Tibial artery (tissue), 4 donors: Measurements from ENCODE around the gene DUS2.

Source experiments
- DNase-seq, 2 donors: peaks; one replicate each; pipeline ENCODE4 v3.0.0-alpha.2; 2019
- H3K27ac ChIP-seq, 2 donors: fragments of 200-600 bp; sonication (generic) in 1 of 2; 1 replicate in 1 of 2; 2 replicates in 1 of 2; pipeline ENCODE4 v1.5.1; 2018 to 2019; ENCODE audit warnings: mild to moderate bottlenecking in 1 of 2
- H3K27me3 ChIP-seq, 2 donors: fragments of 200-600 bp; sonication (generic) in 1 of 2; one replicate each; pipeline versions ENCODE4 v1.5.1 to v1.6.0; 2016 to 2019
- H3K36me3 ChIP-seq, 3 donors: fragments of 200-600 bp; sonication (generic) in 2 of 3; one replicate each; pipeline ENCODE4 v1.5.1; 2016 to 2019; ENCODE audit warnings: mild to moderate bottlenecking in 2 of 3
- H3K4me1 ChIP-seq, 4 donors: fragments of 200-600 bp; sonication (generic) in 2 of 4; 1 replicate in 3 of 4; 2 replicates in 1 of 4; pipeline ENCODE4 v1.5.1; 2016 to 2019
- H3K4me3 ChIP-seq, 2 donors: fragments of 200-600 bp; sonication (generic) in 1 of 2; 1 replicate in 1 of 2; 2 replicates in 1 of 2; pipeline ENCODE4 v1.5.1; 2018 to 2019; ENCODE audit warnings: mild to moderate bottlenecking in 2 of 2
- H3K9me3 ChIP-seq, 3 donors: fragments of 200-600 bp; sonication (generic) in 1 of 3; one replicate each; pipeline ENCODE4 v1.5.1; 2016 to 2019
- intact Hi-C: fragments of 100-400 bp; cut with DNase I; formaldehyde crosslinking; loops from one replicate; pipeline ENCODE4 v1.15.0; 2023; ENCODE audit warnings: low total_unique reads
- TF ChIP-seq, protein P1 (sequence below), 2 experiments: fragments of 200-600 bp in 1 of 2; fragments of 450-650 bp in 1 of 2; IDR thresholded peaks; one replicate each; pipeline ENCODE4 v1.5.1; 2017 to 2019; ENCODE audit warnings: antibody characterized with exemption in 2 of 2, mild to moderate bottlenecking in 1 of 2, moderate library complexity in 1 of 2

Gene DUS2

DNA sequence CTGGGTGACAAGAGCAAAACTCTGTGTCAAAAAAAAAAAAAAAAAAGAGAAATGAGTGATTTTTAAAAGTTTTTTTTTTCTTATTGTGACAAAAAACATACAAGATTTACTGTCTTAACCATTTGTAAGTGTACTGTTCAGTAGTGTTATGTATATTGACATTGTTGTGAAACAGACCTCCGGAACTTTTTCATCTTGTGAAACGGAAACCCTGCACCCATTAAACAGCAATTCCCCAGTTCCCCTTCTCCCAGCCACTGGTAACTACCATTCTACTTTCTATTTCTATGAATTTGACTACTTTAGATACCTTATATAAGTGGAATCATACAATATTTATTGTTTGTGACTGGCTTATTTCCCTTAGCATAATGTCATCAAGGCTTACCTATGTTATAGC, 18.7 kb downstream of the DUS2 start:
- H3K4me1 ChIP-seq: no peaks in the 10 kb centered on the region
- no peaks in the 10 kb centered on the region for H3K27me3 ChIP-seq
- DNase-seq: no peak
- peaks cover 4 to 18% (median 7%) of the 10 kb centered on the region in 3 donors for H3K36me3 ChIP-seq
- TF ChIP-seq, protein P1, sequence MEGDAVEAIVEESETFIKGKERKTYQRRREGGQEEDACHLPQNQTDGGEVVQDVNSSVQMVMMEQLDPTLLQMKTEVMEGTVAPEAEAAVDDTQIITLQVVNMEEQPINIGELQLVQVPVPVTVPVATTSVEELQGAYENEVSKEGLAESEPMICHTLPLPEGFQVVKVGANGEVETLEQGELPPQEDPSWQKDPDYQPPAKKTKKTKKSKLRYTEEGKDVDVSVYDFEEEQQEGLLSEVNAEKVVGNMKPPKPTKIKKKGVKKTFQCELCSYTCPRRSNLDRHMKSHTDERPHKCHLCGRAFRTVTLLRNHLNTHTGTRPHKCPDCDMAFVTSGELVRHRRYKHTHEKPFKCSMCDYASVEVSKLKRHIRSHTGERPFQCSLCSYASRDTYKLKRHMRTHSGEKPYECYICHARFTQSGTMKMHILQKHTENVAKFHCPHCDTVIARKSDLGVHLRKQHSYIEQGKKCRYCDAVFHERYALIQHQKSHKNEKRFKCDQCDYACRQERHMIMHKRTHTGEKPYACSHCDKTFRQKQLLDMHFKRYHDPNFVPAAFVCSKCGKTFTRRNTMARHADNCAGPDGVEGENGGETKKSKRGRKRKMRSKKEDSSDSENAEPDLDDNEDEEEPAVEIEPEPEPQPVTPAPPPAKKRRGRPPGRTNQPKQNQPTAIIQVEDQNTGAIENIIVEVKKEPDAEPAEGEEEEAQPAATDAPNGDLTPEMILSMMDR (IDR thresholded peaks at IDR 0.05): no peak
- intact Hi-C loops: loop anchor here (5.0 kb wide), 3 partner anchors 49 to 224 kb away; partner anchors contain the start of gene NRN1L
- no peak overlapping the region for H3K27ac ChIP-seq
- H3K9me3 ChIP-seq: no peaks in the 10 kb centered on the region
- H3K4me3 ChIP-seq: no peak overlapping the region

DNA sequence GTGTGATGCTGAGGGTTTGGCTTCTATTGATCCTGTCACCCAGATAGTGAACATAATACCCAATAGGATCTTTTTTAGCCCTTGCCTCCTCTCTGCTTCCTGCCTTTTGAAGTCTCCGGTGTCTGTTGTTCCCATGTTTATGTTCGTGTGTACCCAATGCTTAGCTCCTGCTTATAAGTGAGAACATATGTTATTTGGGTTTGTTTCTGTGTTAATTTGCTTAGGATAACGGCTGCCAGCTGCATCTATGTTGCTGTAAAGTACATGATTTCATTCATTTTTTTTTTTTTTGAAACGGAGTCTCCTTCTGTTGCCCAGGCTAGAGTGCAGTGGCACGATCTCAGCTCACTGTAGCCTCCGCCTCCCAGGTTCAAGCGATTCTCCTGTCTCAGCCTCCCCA, 23.0 kb downstream of the DUS2 start:
- H3K4me1 ChIP-seq: no peaks in the 10 kb centered on the region
- H3K27ac ChIP-seq: no peak overlapping the region
- no peaks in the 10 kb centered on the region for H3K27me3 ChIP-seq
- DNase-seq: no peak
- peaks cover 6 to 31% (median 21%) of the 10 kb centered on the region in 3 donors for H3K36me3 ChIP-seq
- H3K9me3 ChIP-seq: no peaks in the 10 kb centered on the region
- intact Hi-C loops: no loop called here
- TF ChIP-seq, protein P1 (IDR thresholded peaks at IDR 0.05): no peak
- no peak overlapping the region for H3K4me3 ChIP-seq

DNA sequence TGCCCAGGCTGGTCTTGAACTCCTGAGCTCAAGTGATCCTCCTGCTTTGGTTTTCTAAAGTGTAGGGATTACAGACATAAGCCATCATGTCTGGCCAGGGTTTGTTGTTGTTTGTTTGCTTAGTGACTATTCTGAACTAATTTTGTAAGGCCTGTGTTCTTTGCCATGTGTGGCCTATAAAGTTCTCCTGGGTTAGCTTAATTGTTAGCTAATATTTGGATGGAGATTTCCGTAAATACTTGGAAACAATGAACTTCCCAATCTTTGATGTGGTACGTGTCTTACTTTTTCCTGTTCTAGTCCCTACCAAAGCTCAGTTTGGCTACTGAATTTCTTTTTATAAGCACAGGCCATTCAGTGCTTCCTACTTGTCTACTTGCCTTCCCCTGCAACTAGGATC, 24.9 kb downstream of the DUS2 start:
- intact Hi-C loops: no loop called here

DNA sequence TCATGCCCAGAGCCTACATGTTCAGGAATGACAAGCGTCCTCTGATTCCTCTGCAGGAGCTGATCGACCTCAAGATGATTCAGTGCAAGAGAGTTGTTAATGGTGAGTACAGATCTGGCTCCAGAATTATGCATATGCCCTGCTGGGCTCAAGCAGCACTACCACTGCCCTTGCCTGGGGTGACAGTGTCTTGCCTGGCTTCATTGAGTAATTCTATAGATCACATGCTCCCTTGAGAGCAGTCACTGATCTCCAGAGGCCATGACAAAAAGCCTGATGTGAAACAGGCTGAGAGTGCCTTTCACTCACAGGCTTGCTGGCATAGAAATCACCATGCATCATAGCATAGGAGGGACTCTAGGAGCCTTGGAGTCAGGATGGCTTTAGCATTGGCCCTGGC, 26.4 kb downstream of the DUS2 start:
- no peak overlapping the region for H3K4me3 ChIP-seq
- H3K36me3 ChIP-seq: peaks cover 10 to 59% (median 21%) of the 10 kb centered on the region in 3 donors
- DNase-seq: no peak
- H3K27ac ChIP-seq: no peak overlapping the region
- no peaks in the 10 kb centered on the region for H3K9me3 ChIP-seq
- H3K27me3 ChIP-seq: no peaks in the 10 kb centered on the region
- H3K4me1 ChIP-seq: no peaks in the 10 kb centered on the region
- intact Hi-C loops: no loop called here
- TF ChIP-seq, protein P1 (IDR thresholded peaks at IDR 0.05): no peak

More for the DNA sequence above, 24.9 kb downstream of the DUS2 start:
- no peak for DNase-seq
- H3K4me1 ChIP-seq: no peaks in the 10 kb centered on the region
- H3K36me3 ChIP-seq: peaks cover 6 to 47% (median 21%) of the 10 kb centered on the region in 3 donors
- H3K27me3 ChIP-seq: no peaks in the 10 kb centered on the region
- TF ChIP-seq, protein P1 (IDR thresholded peaks at IDR 0.05): no peak
- H3K27ac ChIP-seq: no peak overlapping the region
- H3K9me3 ChIP-seq: no peaks in the 10 kb centered on the region
- no peak overlapping the region for H3K4me3 ChIP-seq

DNA sequence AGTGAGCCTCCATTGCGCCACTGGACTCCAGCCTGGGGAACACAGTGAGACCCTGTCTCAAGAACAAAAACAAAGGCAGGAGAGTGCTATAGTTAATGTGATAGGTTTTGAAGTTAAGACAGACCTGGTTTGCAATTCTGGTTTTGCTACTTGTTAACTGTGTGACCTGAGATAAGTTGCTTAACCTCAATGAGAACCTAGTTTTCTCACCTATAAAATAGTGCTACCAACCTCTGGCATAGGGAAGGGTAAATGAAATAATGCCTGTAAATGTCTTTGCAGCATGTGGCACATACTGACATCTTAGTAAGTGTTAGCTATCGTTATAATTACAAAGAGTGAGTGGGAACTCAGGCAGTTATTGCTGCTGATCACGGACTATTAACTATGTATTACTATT, 32.3 kb downstream of the DUS2 start:
- TF ChIP-seq, protein P1 (IDR thresholded peaks at IDR 0.05): no peak
- Histone ChIP-seq H3K27me3 (no peaks in the 10 kb centered on the region), H3K9me3 (no peaks in the 10 kb centered on the region), H3K4me1 (no peaks in the 10 kb centered on the region), H3K4me3 (no peak overlapping the region), H3K27ac (no peak overlapping the region), H3K36me3 (peaks cover 5 to 67% (median 6%) of the 10 kb centered on the region in 3 donors)
- intact Hi-C loops: no loop called here
- DNase-seq: no peak

DNA sequence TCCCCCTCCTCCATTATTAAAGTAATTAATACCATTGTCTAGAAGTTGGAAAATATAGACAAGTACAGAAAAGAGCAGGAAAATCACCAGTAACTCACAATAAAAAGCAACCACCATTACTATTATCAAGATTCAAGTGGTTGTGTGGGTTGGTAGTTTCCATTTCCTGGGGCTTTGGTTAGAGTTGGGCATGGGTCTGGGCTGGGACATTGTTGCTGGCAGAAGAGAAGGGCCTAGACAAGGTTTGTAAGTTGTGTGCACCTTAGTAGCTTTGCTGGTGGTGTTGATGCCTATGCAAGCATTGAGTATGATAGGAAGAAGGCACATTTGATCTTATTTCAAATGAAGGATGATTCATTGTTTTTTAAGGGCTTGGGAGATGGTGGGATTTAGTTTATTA, 36.7 kb downstream of the DUS2 start:
- H3K4me1 ChIP-seq: peaks cover 0 to 11% (median 3%) of the 10 kb centered on the region in 4 donors
- H3K4me3 ChIP-seq: no peak overlapping the region
- H3K36me3 ChIP-seq: peaks cover 0 to 45% (median 0%) of the 10 kb centered on the region in 3 donors
- H3K9me3 ChIP-seq: no peaks in the 10 kb centered on the region
- TF ChIP-seq, protein P1 (IDR thresholded peaks at IDR 0.05): no peak
- H3K27me3 ChIP-seq: no peaks in the 10 kb centered on the region
- intact Hi-C loops: no loop called here
- no peak overlapping the region for H3K27ac ChIP-seq
- no peak for DNase-seq
